SK-N-SH (cell line): ENCODE measurements around the gene SYNPR. TPM values are rescaled to one million over a fixed set of nuclear protein-coding genes. Genes with fewer than 3 reads are reported as not detected.

Experiments
- polyA plus RNA-seq, 3 experiments: library from polyadenylated mRNA; depleted of rRNA; stranded (reverse); fragments of >200 nt; gene quantifications; 2 replicates each; pipeline ENCODE4 v1.2.3, GENCODE V29; 2012
- small RNA-seq, 7 experiments: library from RNA; depleted of rRNA; stranded (forward); fragments of <200 nt; gene quantifications; one replicate each; pipeline ENCODE3, GENCODE V24; 2012

The SYNPR gene
- polyA plus RNA-seq, 1 of the 3 experiments (the other 2 are of a cell fraction) = not detected

Small RNA genes within 50 kb of the gene (small RNA-seq; reads per million reads assigned to genes)
- 0 to 0.26 (median 0) reads per million in 7 experiments for gene RNA5SP134
